COLO668 (cell line): Measurements from ENCODE around the gene MED13L.
"Not testable (repeated sequence)": the region's sequence is repeated elsewhere in the genome, so short reads cannot be mapped to it uniquely, and the experiment has no call there.

Experiments
- DNase-seq: peaks from one replicate; lab custom pipeline; 2025; ENCODE audit not compliant: unreplicated experiment; lab: John Stamatoyannopoulos, UW

Gene MED13L

GRCh38 chr12:116031624-116032023 lies 245.9 kb downstream of the MED13L start:
- DNase-seq: not testable (repeated sequence)

- no peak for DNase-seq
These were observed 248.9 kb downstream of the MED13L start for GRCh38 chr12:116028619-116029018.

- DNase-seq: no peak
These were observed 250.0 kb downstream of the MED13L start for GRCh38 chr12:116027551-116027821.

GRCh38 chr12:116026768-116027550 lies 250.5 kb downstream of the MED13L start:
- DNase-seq: no peak

- DNase-seq: no peak
These were observed 251.1 kb downstream of the MED13L start for GRCh38 chr12:116026346-116026745.

- no peak for DNase-seq
These were observed 252.7 kb downstream of the MED13L start for GRCh38 chr12:116024769-116025168.

GRCh38 chr12:116019415-116019814 lies 258.1 kb downstream of the MED13L start:
- no peak for DNase-seq

- DNase-seq: no peak
These were observed 259.2 kb downstream of the MED13L start for GRCh38 chr12:116018282-116018681.

- no peak for DNase-seq
These were observed 262.0 kb downstream of the MED13L start for GRCh38 chr12:116015525-116015924.

GRCh38 chr12:116012757-116013156 lies 264.7 kb downstream of the MED13L start:
- no peak for DNase-seq

GRCh38 chr12:116011217-116011616 lies 266.3 kb downstream of the MED13L start:
- DNase-seq: no peak

- no peak for DNase-seq
These were observed 267.0 kb downstream of the MED13L start for GRCh38 chr12:116010467-116010866.

- no peak for DNase-seq
These were observed 267.7 kb downstream of the MED13L start for GRCh38 chr12:116009805-116010204.

- DNase-seq: no peak
These were observed 271.4 kb downstream of the MED13L start for GRCh38 chr12:116006141-116006540.

GRCh38 chr12:116002890-116003536 lies 274.5 kb downstream of the MED13L start:
- DNase-seq: no peak

GRCh38 chr12:116000252-116000651 lies 277.2 kb downstream of the MED13L start:
- DNase-seq: no peak

- no peak for DNase-seq
These were observed 277.9 kb downstream of the MED13L start for GRCh38 chr12:115999582-115999981.

- no peak for DNase-seq
These were observed 278.6 kb downstream of the MED13L start for GRCh38 chr12:115998794-115999478.

GRCh38 chr12:115998119-115998633 lies 279.3 kb downstream of the MED13L start:
- no peak for DNase-seq

- DNase-seq: no peak
These were observed 283.8 kb downstream of the MED13L start for GRCh38 chr12:115993737-115994136.

GRCh38 chr12:115990241-115990640 lies 287.3 kb downstream of the MED13L start:
- DNase-seq: no peak
